Lower leg skin (tissue), 4 donors: ENCODE measurements around the gene HUS1B. TPM values are rescaled to one million over a fixed set of nuclear protein-coding genes. Genes with fewer than 3 reads are reported as not detected.

ENCODE experiments used
- DNase-seq, 2 donors: peaks; one replicate each; pipeline ENCODE4 v3.0.0-alpha.2; 2019; ENCODE audit warnings: low spot score in 2 of 2
- H3K4me3 ChIP-seq: fragments of 200-600 bp; sonication (generic); 2 replicates; pipeline ENCODE4 v1.5.1; 2017; ENCODE audit warnings: mild to moderate bottlenecking, low read depth; ENCODE audit not compliant: poor library complexity, severe bottlenecking
- POLR2A ChIP-seq, 2 donors: fragments of 450-650 bp; IDR thresholded peaks; one replicate each; pipeline ENCODE4 v1.6.1; 2016 to 2017; ENCODE audit warnings: antibody characterized with exemption in 2 of 2, mild to moderate bottlenecking in 1 of 2, moderate library complexity in 1 of 2
- WGBS, 2 donors: methylation state at CpG; one replicate each; pipeline ENCODE4 v1.1.5; 2018; 5-methylcytosine and 5-hydroxymethylcytosine counted together
- intact Hi-C: fragments of 100-400 bp; cut with DNase I; formaldehyde crosslinking; loops from one replicate; pipeline ENCODE4 v1.15.0; 2023; ENCODE audit warnings: low total_unique reads
- total RNA-seq, 4 donors: library from RNA; depleted of rRNA; stranded (reverse); fragments of >200 nt; gene quantifications; one replicate each; pipeline ENCODE4 v1.1.0, GENCODE V29; 2016
- TF ChIP-seq, protein P1 (sequence below), 3 donors: fragments of 450-650 bp; IDR thresholded peaks; one replicate each; pipeline ENCODE4 v1.5.1; 2016; ENCODE audit warnings: antibody characterized with exemption in 3 of 3, mild to moderate bottlenecking in 3 of 3, moderate library complexity in 2 of 3

HUS1B gene
- total RNA-seq, 4 donors from 2014 or later: 0.49 to 1.5 (median 0.72) TPM; not detected in 1

DNA sequence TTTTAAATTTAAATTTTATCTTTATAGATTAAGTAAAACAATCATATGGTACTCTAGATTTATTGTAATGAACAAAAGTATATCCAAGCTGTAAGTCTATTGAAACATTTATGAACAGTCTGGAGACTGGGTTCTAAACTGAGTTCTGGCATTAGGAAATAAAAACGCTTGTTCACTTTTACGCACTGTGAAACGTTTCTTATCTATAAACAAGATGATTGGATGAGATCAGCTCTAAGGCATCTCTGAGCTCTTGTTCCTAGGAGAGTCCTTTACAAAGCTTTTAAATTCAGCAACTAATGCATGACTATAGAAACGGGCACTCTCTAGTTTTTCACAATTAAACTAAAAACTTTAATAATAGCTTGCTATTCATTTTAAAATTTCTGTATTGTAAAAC is 6.8 kb downstream of the HUS1B start:
- 81% methylated on average over 4 of the region's 4 CpGs for WGBS, 2 donors
- intact Hi-C loops: no loop called here
- no peak for TF ChIP-seq POLR2A (IDR thresholded peaks at IDR 0.05)
- TF ChIP-seq, protein P1, sequence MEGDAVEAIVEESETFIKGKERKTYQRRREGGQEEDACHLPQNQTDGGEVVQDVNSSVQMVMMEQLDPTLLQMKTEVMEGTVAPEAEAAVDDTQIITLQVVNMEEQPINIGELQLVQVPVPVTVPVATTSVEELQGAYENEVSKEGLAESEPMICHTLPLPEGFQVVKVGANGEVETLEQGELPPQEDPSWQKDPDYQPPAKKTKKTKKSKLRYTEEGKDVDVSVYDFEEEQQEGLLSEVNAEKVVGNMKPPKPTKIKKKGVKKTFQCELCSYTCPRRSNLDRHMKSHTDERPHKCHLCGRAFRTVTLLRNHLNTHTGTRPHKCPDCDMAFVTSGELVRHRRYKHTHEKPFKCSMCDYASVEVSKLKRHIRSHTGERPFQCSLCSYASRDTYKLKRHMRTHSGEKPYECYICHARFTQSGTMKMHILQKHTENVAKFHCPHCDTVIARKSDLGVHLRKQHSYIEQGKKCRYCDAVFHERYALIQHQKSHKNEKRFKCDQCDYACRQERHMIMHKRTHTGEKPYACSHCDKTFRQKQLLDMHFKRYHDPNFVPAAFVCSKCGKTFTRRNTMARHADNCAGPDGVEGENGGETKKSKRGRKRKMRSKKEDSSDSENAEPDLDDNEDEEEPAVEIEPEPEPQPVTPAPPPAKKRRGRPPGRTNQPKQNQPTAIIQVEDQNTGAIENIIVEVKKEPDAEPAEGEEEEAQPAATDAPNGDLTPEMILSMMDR (IDR thresholded peaks at IDR 0.05): no peak
- no peak for DNase-seq
- H3K4me3 ChIP-seq: no peak overlapping the region

DNA sequence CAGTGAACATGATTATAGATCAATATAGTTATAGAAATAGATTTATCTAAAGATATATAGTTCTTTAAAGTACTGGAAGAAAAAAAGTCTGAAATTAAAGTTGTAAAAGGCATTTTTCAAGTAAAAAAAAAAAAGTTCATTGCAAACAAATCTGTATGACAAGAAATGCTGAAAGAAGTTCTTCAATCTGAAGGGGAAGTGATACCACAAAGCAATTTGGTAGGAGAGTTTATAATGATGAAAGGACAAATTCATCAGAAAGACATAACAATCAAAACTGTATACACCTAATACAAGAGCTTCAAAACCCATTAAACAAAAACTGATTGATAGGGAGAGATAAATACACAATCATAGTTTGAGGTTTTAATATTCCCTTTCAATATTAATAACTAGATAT is 14.1 kb downstream of the HUS1B start:
- TF ChIP-seq, protein P1 (IDR thresholded peaks at IDR 0.05): no peak
- no peak for TF ChIP-seq POLR2A (IDR thresholded peaks at IDR 0.05)
- H3K4me3 ChIP-seq: no peak overlapping the region
- intact Hi-C loops: no loop called here
- no peak for DNase-seq

DNA sequence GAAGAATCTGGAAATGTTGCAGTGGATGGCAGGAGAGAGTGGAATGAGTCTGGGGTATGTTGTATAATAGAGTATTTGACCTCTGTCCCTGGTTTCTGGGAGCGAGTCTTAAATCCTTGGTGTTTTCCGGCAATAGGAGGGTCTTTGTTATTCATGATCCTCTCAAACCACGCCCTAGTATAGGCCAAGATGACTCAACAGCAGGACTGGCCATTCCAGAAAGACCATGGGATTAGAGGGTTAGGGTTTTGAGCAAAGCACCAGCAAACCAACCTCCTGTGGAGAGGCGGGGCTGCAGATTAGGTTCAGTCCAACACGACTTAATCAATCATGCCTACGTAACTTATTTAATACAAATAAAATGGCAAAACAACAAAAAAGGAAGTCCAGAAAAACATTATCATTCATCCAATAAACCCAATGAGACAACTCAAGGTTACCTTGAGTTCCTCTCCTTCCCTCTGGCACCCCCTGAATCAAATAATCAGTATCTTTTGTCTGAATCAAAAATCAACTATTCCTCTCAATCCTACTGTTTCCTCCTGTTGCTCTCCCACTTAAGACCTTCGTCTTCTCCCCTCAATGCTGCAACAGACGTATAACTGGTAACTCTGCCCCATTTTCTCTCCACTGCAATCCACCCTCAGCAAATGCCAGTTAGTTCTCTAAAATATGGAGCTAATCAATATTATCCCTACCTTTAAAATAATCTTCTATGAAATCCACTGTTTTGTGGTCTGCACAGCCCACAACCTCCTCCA is 15.5 kb downstream of the HUS1B start:
- TF ChIP-seq, protein P1 (IDR thresholded peaks at IDR 0.05): no peak
- no peak for TF ChIP-seq POLR2A (IDR thresholded peaks at IDR 0.05)
- WGBS, 2 donors: 96 to 97% methylated on average over 8 of the region's 8 CpGs
- no peak overlapping the region for H3K4me3 ChIP-seq
- intact Hi-C loops: no loop called here
- no peak for DNase-seq

DNA sequence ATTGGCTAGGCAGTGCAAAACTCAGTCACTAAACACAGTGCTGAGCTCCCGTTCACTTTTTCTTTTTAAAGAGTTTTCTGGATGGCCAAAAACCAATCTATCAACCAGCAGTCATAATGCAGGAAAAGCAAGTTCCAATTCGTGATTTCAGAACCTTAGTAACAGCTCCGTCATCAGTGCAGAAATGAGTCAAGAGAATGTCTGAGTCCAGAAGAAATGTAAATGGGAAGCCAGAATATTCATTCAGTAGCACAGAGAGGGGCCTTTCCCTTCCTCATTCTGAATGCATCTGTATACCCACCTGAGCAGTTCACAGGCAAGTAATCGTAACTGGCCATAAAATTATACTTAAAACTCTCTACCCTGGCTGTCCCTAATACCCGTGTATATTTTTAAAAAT is 20.4 kb downstream of the HUS1B start:
- WGBS, 2 donors: 71 to 72% methylated on average over 5 of the region's 5 CpGs
- H3K4me3 ChIP-seq: no peak overlapping the region
- DNase-seq: no peak
- TF ChIP-seq, protein P1 (IDR thresholded peaks at IDR 0.05): no peak
- TF ChIP-seq POLR2A (IDR thresholded peaks at IDR 0.05): no peak
- intact Hi-C loops: no loop called here

DNA sequence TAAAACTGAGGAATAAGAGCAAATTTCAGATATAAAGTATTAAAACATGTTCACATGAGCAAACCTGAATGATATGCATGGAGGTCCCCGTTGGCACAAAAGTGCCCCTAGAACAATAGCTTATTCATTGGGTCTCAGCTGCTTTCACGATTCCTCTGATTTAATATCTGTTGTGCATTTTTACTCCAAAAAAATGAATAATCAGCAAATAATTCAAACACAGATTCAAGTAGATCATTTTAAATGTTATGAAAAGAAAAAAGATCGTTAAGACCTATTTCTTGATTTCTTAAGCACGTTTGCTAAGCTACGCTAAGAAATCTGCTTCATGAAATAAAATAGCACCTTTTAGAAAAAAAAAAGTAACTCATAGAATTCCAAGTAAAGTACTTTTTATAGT is 21.7 kb downstream of the HUS1B start:
- TF ChIP-seq POLR2A (IDR thresholded peaks at IDR 0.05): no peak
- TF ChIP-seq, protein P1 (IDR thresholded peaks at IDR 0.05): no peak
- intact Hi-C loops: no loop called here
- no peak for DNase-seq
- 90 to 93% methylated on average over 5 of the region's 5 CpGs for WGBS, 2 donors
- H3K4me3 ChIP-seq: no peak overlapping the region

DNA sequence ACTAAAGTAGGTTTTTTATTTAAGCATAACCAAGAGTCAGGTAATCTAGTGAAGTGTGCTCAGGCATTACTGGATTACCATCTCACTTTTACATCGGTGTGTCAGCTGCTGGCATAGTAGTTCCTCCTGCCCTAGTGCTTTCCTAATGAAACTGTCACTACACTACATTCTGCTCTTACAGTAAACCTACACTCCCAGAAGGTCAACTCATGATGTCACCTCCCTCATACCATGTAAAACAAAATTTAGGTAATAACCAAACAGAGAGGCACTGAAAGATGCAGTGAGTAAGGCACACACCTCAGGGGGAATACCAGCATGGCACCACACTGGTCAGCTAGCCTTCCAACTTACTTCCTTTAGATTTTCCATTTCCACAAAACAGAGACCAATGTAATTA is 23.3 kb downstream of the HUS1B start:
- TF ChIP-seq POLR2A (IDR thresholded peaks at IDR 0.05): no peak
- TF ChIP-seq, protein P1 (IDR thresholded peaks at IDR 0.05): no peak
- intact Hi-C loops: no loop called here
- no peak overlapping the region for H3K4me3 ChIP-seq
- WGBS, 2 donors: 96 to 98% methylated on average over 1 of the region's 1 CpG
- DNase-seq: no peak
